GM23338 (cell line): ENCODE measurements around the gene MAP2K6. TPM values are rescaled to one million over a fixed set of nuclear protein-coding genes. Genes with fewer than 3 reads are reported as not detected.

Source experiments
- ATAC-seq: fragments of 200-7000 bp; cut with Tn5 transposase; 3 replicates; pipeline ENCODE4 v1.9.1; 2020
- DNase-seq: peaks from one replicate; pipeline ENCODE4 v3.0.0-alpha.2; 2015; ENCODE audit warnings: low spot score
- H2AFZ ChIP-seq: fragments of 200-600 bp; sonication (generic); 2 replicates; pipeline ENCODE4 v1.8.0; 2016; ENCODE audit warnings: antibody characterized with exemption, mild to moderate bottlenecking, moderate library complexity
- H3F3A ChIP-seq: fragments of 200-600 bp; sonication (generic); replicated peaks from 2 replicates; pipeline ENCODE4 v1.8.0; 2017; ENCODE audit warnings: antibody characterized with exemption, mixed run types, low read depth
- H3K27ac ChIP-seq: fragments of 200-600 bp; sonication (generic); 2 replicates; pipeline ENCODE4 v1.6.1; 2016; ENCODE audit warnings: low read depth
- H3K27me3 ChIP-seq: fragments of 200-600 bp; sonication (generic); 2 replicates; pipeline ENCODE4 v1.8.0; 2016; ENCODE audit warnings: mild to moderate bottlenecking, mixed run types, moderate library complexity; ENCODE audit not compliant: insufficient read depth
- H3K36me3 ChIP-seq: fragments of 200-600 bp; sonication (generic); 2 replicates; pipeline ENCODE4 v1.8.0; 2016; ENCODE audit warnings: mild to moderate bottlenecking; ENCODE audit not compliant: insufficient read depth
- H3K4me1 ChIP-seq: fragments of 200-600 bp; sonication (generic); 2 replicates; pipeline ENCODE4 v1.8.0; 2016; ENCODE audit warnings: mild to moderate bottlenecking, moderate library complexity; ENCODE audit not compliant: insufficient read depth
- H3K4me2 ChIP-seq: fragments of 200-600 bp; sonication (generic); 2 replicates; pipeline ENCODE4 v1.7.1; 2017; ENCODE audit warnings: mixed run types
- H3K4me3 ChIP-seq: fragments of 200-600 bp; sonication (generic); 2 replicates; pipeline ENCODE4 v1.6.1; 2016; ENCODE audit warnings: mixed run types
- H3K79me2 ChIP-seq: fragments of 200-600 bp; sonication (generic); replicated peaks from 2 replicates; pipeline ENCODE4 v1.8.0; 2017; ENCODE audit warnings: mild to moderate bottlenecking; ENCODE audit not compliant: insufficient read depth
- H3K9me2 ChIP-seq: fragments of 200-600 bp; sonication (generic); 2 replicates; pipeline ENCODE4 v1.8.0; 2017; ENCODE audit not compliant: insufficient read depth
- H4K20me1 ChIP-seq: fragments of 200-600 bp; sonication (generic); replicated peaks from 2 replicates; pipeline ENCODE4 v1.8.0; 2017; ENCODE audit warnings: mild to moderate bottlenecking; ENCODE audit not compliant: insufficient read depth
- H3K27ac Mint-ChIP-seq: 2 replicates; pipeline ENCODE4 v1.8.0; 2020; ENCODE audit warnings: inconsistent platforms, mild to moderate bottlenecking, moderate library complexity, mixed read lengths
- H3K27me3 Mint-ChIP-seq: 3 replicates; pipeline ENCODE4 v1.8.0; 2022; ENCODE audit warnings: low read depth, mild to moderate bottlenecking, moderate library complexity, mixed read lengths, inconsistent platforms; ENCODE audit not compliant: insufficient read depth, poor library complexity
- H3K36me3 Mint-ChIP-seq: 3 replicates; pipeline ENCODE4 v1.8.0; 2021; ENCODE audit warnings: low read depth, mild to moderate bottlenecking, inconsistent platforms, moderate library complexity, mixed read lengths
- H3K4me1 Mint-ChIP-seq: 3 replicates; pipeline ENCODE4 v1.8.0; 2020; ENCODE audit warnings: mild to moderate bottlenecking, inconsistent platforms, mixed read lengths
- H3K4me3 Mint-ChIP-seq: 3 replicates; pipeline ENCODE4 v1.8.0; 2021; ENCODE audit warnings: moderate library complexity, mild to moderate bottlenecking, inconsistent platforms, mixed read lengths
- H3K9me3 Mint-ChIP-seq: 3 replicates; pipeline ENCODE4 v1.8.0; 2020; ENCODE audit warnings: moderate library complexity, mild to moderate bottlenecking, inconsistent platforms, mixed read lengths
- CREB1 ChIP-seq: fragments of 250-450 bp; sonication (Bioruptor Pico); IDR thresholded peaks from 2 replicates; pipeline ENCODE4 v1.5.0; 2020; ENCODE audit warnings: low read depth, mild to moderate bottlenecking, moderate library complexity
- JUNB ChIP-seq: IDR thresholded peaks from one replicate; pipeline ENCODE4 v1.6.1; 2016; ENCODE audit warnings: antibody characterized with exemption; ENCODE audit not compliant: unreplicated experiment
- NANOG ChIP-seq: IDR thresholded peaks from 2 replicates; pipeline ENCODE4 v1.6.1; 2016; ENCODE audit warnings: antibody characterized with exemption, borderline replicate concordance
- STAT1 ChIP-seq: IDR thresholded peaks from one replicate; pipeline ENCODE4 v1.6.1; 2016; ENCODE audit warnings: antibody characterized with exemption; ENCODE audit not compliant: unreplicated experiment
- ZNF114 ChIP-seq: fragments of 250-450 bp; sonication (Bioruptor Pico); IDR thresholded peaks from 2 replicates; pipeline ENCODE4 v1.5.0; 2020; ENCODE audit warnings: mild to moderate bottlenecking, moderate library complexity
- ZNF331 ChIP-seq: fragments of 250-450 bp; sonication (Bioruptor Pico); IDR thresholded peaks from 2 replicates; pipeline ENCODE4 v1.5.0; 2020; ENCODE audit warnings: low read depth, mild to moderate bottlenecking, moderate library complexity
- polyA plus RNA-seq: library from polyadenylated mRNA; unstranded; fragments of >200 nt; fragmentation: Nextera tagmentation; extraction: Ambion mirVana; gene quantifications from 2 replicates; pipeline ENCODE4 v1.2.1, GENCODE V29; 2016
- total RNA-seq: library from RNA; depleted of rRNA; stranded (reverse); fragments of >200 nt; shearing (Covaris generic); gene quantifications from 2 replicates; pipeline ENCODE4 v1.2.3, GENCODE V29; 2014
- TF ChIP-seq, protein P1 (sequence below): IDR thresholded peaks from 2 replicates; pipeline ENCODE4 v1.6.1; 2016; ENCODE audit warnings: antibody characterized with exemption
- TF ChIP-seq, protein P2 (sequence below): fragments of 250-450 bp; sonication (Bioruptor Pico); IDR thresholded peaks from 2 replicates; pipeline ENCODE4 v1.5.0; 2020; ENCODE audit warnings: mild to moderate bottlenecking, moderate library complexity
- TF ChIP-seq, protein P3 (sequence below), 2 experiments: fragments of 200-600 bp in 1 of 2; sonication (generic) in 1 of 2; conservative IDR thresholded peaks; 2 replicates each; pipeline versions ENCODE4 v1.5.1 to v1.6.1; 2016 to 2017; ENCODE audit warnings: antibody characterized with exemption in 2 of 2, low read depth in 2 of 2, mild to moderate bottlenecking in 2 of 2, moderate library complexity in 1 of 2
- TF ChIP-seq, protein P4 (sequence below): IDR thresholded peaks from one replicate; pipeline ENCODE4 v1.6.1; 2018; ENCODE audit warnings: antibody characterized with exemption; ENCODE audit not compliant: unreplicated experiment

The MAP2K6 gene
- total and polyA plus RNA-seq, 2 experiments from 2014 or later = 26.3 to 31.1 TPM

DNA sequence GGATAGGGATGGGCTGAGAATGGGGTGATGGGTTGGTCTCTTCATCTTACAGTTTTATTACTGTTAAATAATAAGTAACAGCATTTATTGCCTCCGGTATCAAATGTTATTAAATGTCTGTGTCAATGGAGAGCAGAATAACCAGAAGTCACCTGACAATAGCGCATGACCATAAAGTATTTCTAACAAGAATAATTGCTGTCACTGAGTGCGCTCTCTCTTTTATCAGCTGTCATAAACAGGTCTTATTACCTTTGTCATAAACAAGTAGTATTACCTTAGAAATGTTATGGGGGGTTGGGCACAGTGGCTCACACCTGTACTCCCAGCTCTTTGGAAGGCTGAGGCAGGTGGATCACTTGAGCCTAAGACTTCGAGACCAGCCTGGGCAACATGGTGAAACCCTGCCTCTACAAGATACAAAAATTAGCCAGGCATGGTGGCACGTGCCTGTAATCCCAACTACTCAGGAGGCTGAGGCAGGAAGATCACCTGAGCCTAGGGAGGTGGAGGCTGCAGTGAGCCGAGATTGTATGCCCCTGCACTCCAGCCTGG lies 120.6 kb downstream of the MAP2K6 start:
- no peaks in the 10 kb centered on the region for H3K79me2 ChIP-seq
- no peaks in the 10 kb centered on the region for H3F3A ChIP-seq
- H3K27me3 ChIP-seq = no peaks in the 10 kb centered on the region
- H3K27ac ChIP-seq = no peak overlapping the region
- no peak overlapping the region for H2AFZ ChIP-seq
- no peak overlapping the region for H3K4me2 ChIP-seq
- H4K20me1 ChIP-seq = no peaks in the 10 kb centered on the region
- H3K4me3 ChIP-seq = no peak overlapping the region
- Mint-ChIP-seq H3K4me3 (no peak overlapping the region), H3K9me3 (no peaks in the 10 kb centered on the region), H3K36me3 (peaks cover 19% of the 10 kb centered on the region; the same call in 2 of the 3 replicates), H3K27ac (no peak overlapping the region), H3K27me3 (no peaks in the 10 kb centered on the region), H3K4me1 (peaks cover 22% of the 10 kb centered on the region)
- TF ChIP-seq, protein P1, sequence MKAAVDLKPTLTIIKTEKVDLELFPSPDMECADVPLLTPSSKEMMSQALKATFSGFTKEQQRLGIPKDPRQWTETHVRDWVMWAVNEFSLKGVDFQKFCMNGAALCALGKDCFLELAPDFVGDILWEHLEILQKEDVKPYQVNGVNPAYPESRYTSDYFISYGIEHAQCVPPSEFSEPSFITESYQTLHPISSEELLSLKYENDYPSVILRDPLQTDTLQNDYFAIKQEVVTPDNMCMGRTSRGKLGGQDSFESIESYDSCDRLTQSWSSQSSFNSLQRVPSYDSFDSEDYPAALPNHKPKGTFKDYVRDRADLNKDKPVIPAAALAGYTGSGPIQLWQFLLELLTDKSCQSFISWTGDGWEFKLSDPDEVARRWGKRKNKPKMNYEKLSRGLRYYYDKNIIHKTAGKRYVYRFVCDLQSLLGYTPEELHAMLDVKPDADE = no peak
- no peak for TF ChIP-seq JUNB
- TF ChIP-seq ZNF331 (CRISPR knock-in tag) = no peak
- TF ChIP-seq ZNF114 (CRISPR knock-in tag) = no peak
- TF ChIP-seq, protein P2, sequence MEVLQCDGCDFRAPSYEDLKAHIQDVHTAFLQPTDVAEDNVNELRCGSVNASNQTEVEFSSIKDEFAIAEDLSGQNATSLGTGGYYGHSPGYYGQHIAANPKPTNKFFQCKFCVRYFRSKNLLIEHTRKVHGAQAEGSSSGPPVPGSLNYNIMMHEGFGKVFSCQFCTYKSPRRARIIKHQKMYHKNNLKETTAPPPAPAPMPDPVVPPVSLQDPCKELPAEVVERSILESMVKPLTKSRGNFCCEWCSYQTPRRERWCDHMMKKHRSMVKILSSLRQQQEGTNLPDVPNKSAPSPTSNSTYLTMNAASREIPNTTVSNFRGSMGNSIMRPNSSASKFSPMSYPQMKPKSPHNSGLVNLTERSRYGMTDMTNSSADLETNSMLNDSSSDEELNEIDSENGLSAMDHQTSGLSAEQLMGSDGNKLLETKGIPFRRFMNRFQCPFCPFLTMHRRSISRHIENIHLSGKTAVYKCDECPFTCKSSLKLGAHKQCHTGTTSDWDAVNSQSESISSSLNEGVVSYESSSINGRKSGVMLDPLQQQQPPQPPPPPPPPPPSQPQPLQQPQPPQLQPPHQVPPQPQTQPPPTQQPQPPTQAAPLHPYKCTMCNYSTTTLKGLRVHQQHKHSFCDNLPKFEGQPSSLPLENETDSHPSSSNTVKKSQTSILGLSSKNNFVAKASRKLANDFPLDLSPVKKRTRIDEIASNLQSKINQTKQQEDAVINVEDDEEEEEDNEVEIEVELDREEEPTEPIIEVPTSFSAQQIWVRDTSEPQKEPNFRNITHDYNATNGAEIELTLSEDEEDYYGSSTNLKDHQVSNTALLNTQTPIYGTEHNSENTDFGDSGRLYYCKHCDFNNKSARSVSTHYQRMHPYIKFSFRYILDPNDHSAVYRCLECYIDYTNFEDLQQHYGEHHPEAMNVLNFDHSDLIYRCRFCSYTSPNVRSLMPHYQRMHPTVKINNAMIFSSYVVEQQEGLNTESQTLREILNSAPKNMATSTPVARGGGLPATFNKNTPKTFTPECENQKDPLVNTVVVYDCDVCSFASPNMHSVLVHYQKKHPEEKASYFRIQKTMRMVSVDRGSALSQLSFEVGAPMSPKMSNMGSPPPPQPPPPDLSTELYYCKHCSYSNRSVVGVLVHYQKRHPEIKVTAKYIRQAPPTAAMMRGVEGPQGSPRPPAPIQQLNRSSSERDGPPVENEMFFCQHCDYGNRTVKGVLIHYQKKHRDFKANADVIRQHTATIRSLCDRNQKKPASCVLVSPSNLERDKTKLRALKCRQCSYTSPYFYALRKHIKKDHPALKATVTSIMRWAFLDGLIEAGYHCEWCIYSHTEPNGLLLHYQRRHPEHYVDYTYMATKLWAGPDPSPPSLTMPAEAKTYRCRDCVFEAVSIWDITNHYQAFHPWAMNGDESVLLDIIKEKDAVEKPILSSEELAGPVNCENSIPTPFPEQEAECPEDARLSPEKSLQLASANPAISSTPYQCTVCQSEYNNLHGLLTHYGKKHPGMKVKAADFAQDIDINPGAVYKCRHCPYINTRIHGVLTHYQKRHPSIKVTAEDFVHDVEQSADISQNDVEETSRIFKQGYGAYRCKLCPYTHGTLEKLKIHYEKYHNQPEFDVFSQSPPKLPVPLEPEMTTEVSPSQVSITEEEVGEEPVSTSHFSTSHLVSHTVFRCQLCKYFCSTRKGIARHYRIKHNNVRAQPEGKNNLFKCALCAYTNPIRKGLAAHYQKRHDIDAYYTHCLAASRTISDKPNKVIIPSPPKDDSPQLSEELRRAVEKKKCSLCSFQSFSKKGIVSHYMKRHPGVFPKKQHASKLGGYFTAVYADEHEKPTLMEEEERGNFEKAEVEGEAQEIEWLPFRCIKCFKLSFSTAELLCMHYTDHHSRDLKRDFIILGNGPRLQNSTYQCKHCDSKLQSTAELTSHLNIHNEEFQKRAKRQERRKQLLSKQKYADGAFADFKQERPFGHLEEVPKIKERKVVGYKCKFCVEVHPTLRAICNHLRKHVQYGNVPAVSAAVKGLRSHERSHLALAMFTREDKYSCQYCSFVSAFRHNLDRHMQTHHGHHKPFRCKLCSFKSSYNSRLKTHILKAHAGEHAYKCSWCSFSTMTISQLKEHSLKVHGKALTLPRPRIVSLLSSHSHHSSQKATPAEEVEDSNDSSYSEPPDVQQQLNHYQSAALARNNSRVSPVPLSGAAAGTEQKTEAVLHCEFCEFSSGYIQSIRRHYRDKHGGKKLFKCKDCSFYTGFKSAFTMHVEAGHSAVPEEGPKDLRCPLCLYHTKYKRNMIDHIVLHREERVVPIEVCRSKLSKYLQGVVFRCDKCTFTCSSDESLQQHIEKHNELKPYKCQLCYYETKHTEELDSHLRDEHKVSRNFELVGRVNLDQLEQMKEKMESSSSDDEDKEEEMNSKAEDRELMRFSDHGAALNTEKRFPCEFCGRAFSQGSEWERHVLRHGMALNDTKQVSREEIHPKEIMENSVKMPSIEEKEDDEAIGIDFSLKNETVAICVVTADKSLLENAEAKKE (CRISPR knock-in tag) = no peak
- no peak for TF ChIP-seq NANOG
- TF ChIP-seq STAT1 = no peak
- TF ChIP-seq, protein P3, sequence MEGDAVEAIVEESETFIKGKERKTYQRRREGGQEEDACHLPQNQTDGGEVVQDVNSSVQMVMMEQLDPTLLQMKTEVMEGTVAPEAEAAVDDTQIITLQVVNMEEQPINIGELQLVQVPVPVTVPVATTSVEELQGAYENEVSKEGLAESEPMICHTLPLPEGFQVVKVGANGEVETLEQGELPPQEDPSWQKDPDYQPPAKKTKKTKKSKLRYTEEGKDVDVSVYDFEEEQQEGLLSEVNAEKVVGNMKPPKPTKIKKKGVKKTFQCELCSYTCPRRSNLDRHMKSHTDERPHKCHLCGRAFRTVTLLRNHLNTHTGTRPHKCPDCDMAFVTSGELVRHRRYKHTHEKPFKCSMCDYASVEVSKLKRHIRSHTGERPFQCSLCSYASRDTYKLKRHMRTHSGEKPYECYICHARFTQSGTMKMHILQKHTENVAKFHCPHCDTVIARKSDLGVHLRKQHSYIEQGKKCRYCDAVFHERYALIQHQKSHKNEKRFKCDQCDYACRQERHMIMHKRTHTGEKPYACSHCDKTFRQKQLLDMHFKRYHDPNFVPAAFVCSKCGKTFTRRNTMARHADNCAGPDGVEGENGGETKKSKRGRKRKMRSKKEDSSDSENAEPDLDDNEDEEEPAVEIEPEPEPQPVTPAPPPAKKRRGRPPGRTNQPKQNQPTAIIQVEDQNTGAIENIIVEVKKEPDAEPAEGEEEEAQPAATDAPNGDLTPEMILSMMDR (conservative IDR thresholded peaks at IDR 0.05; ENCODE audit: low read depth in 2 of 2) = no peak
- TF ChIP-seq, protein P4, sequence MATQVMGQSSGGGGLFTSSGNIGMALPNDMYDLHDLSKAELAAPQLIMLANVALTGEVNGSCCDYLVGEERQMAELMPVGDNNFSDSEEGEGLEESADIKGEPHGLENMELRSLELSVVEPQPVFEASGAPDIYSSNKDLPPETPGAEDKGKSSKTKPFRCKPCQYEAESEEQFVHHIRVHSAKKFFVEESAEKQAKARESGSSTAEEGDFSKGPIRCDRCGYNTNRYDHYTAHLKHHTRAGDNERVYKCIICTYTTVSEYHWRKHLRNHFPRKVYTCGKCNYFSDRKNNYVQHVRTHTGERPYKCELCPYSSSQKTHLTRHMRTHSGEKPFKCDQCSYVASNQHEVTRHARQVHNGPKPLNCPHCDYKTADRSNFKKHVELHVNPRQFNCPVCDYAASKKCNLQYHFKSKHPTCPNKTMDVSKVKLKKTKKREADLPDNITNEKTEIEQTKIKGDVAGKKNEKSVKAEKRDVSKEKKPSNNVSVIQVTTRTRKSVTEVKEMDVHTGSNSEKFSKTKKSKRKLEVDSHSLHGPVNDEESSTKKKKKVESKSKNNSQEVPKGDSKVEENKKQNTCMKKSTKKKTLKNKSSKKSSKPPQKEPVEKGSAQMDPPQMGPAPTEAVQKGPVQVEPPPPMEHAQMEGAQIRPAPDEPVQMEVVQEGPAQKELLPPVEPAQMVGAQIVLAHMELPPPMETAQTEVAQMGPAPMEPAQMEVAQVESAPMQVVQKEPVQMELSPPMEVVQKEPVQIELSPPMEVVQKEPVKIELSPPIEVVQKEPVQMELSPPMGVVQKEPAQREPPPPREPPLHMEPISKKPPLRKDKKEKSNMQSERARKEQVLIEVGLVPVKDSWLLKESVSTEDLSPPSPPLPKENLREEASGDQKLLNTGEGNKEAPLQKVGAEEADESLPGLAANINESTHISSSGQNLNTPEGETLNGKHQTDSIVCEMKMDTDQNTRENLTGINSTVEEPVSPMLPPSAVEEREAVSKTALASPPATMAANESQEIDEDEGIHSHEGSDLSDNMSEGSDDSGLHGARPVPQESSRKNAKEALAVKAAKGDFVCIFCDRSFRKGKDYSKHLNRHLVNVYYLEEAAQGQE = no peak
- no peak for TF ChIP-seq CREB1
- H3K4me1 ChIP-seq = peaks cover 17% of the 10 kb centered on the region
- no peaks in the 10 kb centered on the region; the same call in 1 of the 2 replicates for H3K36me3 ChIP-seq
- ATAC-seq = no peak
- no peak for DNase-seq
- no peaks in the 10 kb centered on the region for H3K9me2 ChIP-seq
